Skeletal muscle satellite cell (primary cell): Measurements from ENCODE around the gene FBXO28. TPM values are rescaled to one million over a fixed set of nuclear protein-coding genes. Genes with fewer than 3 reads are reported as not detected.

Source experiments
- small RNA-seq: library from RNA; depleted of rRNA; stranded (forward); fragments of <200 nt; gene quantifications from one replicate; pipeline ENCODE3, GENCODE V24; 2012

The FBXO28 gene

Small RNAs within 50 kb of the gene (small RNA-seq; reads per million reads assigned to genes)
- gene AC092809.3, result not detected
- gene RF00139, result not detected
- gene RN7SKP49, result not detected
